ENCODE data around the gene KIFBP.
"Not testable (repeated sequence)": the region's sequence is repeated elsewhere in the genome, so short reads cannot be mapped to it uniquely, and the experiment has no call there.

Gene KIFBP

DNA sequence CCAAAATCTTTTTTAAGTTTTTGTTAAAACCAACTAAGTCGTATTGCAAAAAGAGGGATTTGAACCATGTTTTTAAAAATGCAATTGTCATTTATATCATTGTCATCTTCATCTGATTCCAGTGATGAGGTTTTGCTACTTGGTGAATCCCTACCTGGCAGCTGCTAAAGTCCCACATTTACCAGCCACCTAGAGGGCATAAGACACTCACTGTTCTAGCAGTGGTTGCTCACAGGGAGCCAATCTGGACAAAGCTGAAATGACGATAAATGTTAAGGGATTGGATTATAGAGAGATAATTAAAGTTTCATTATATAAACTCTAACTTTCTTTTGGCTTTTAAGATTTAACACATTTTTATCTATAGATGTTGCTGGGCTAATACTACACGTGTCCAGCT lies 18.7 kb downstream of the KIFBP start:
- Histone ChIP-seq H3K36me3 (ENCODE audit: insufficient read depth, low read length) (peaks cover 23% of the 10 kb centered on the region), H3K27me3 (ENCODE audit: control insufficient read depth in 1 of 2, insufficient read depth in 2 of 2, low read length in 2 of 2) (no peaks in the 10 kb centered on the region), H3K4me3 (ENCODE audit: low read depth in 1 of 2, low read length in 2 of 2) (no peak overlapping the region)

DNA sequence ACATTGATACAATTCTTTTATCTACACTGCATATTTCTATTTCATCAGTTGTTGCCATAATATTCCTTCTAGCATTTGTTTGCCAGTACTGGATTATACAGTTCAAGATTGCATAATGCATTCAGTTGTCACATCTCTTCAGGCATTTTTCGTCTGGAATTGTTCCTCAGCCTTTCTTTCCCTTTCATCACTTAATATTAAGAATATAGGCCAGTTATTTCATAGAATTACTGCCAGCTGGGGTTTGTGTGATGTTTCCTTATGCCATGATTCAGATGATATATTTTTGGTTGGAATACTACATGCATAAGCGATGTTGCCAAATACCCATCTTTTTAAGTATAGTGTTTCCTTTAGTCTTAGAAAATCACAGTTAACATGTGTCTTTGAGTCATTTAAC lies 20.8 kb downstream of the KIFBP start:
- Histone ChIP-seq H3K4me1 (ENCODE audit: insufficient read depth, low read length) (no peaks in the 10 kb centered on the region), H3K9ac (ENCODE audit: low read length) (no peak overlapping the region), H3K4me3 (ENCODE audit: low read depth in 1 of 2, low read length in 2 of 2) (no peak overlapping the region), H3K36me3 (ENCODE audit: insufficient read depth, low read length) (peaks cover 39% of the 10 kb centered on the region), H3K9me3 (ENCODE audit: low read length) (no peaks in the 10 kb centered on the region), H3K27ac (ENCODE audit: low read depth, low read length) (no peak overlapping the region), H3K27me3 (ENCODE audit: control insufficient read depth in 1 of 2, insufficient read depth in 2 of 2, low read length in 2 of 2) (no peaks in the 10 kb centered on the region)

More for the DNA sequence above, 18.7 kb downstream of the KIFBP start:
- H3K9me3 ChIP-seq (ENCODE audit: low read length), result no peaks in the 10 kb centered on the region
- H3K27ac ChIP-seq (ENCODE audit: low read depth, low read length), result no peak overlapping the region
- no peak overlapping the region for H3K9ac ChIP-seq (ENCODE audit: low read length)
- no peaks in the 10 kb centered on the region for H3K4me1 ChIP-seq (ENCODE audit: insufficient read depth, low read length)

DNA sequence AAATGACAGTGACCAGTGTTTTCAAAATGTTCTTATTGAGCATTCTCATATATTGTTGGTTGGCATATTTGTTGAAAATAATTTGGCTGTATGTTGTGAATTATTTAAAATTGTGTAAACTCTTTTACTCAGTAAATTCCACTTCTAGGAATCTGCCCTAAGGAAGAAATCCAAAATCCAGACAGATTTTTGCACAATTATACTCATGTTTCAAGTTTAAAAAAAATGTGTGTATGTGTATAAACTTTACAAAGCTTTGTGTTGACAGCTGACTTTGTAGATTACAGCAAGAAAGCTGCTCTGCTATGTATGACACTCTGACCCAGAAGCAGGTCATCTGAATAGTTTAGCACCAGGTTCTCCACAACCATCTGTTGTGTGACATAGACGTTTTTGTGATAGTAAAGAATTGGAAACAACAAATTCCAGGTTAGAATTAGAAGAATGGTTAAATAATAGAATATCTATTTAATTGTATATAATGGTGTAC lies 21.6 kb downstream of the KIFBP start:
- Histone ChIP-seq H3K9ac (ENCODE audit: low read length) (no peak overlapping the region), H3K4me1 (ENCODE audit: insufficient read depth, low read length) (no peaks in the 10 kb centered on the region), H3K27ac (ENCODE audit: low read depth, low read length) (no peak overlapping the region), H3K27me3 (ENCODE audit: control insufficient read depth in 1 of 2, insufficient read depth in 2 of 2, low read length in 2 of 2) (no peaks in the 10 kb centered on the region), H3K4me3 (ENCODE audit: low read depth in 1 of 2, low read length in 2 of 2) (no peak overlapping the region), H3K36me3 (ENCODE audit: insufficient read depth, low read length) (peaks cover 39% of the 10 kb centered on the region), H3K9me3 (ENCODE audit: low read length) (no peaks in the 10 kb centered on the region)

DNA sequence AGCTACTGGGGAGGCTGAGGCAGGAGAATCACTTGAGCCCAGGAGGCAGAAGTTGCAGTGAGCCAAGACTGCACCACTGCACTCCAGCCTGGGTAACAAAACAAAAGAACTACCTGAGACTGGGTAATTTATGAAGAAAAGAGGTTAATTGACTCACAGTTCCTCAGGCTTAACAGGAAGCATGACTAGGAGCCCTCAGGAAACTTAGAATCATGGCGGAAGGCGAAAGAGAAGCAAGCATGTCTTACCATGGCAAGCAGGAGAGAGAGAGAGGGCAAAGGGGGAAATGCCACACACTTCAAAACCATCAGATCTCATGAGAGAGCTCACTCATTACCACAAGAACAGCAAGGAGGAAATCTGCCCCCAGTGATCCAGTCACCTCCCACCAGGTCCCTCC lies 24.2 kb downstream of the KIFBP start:
- not testable (repeated sequence) for H3K4me3 ChIP-seq (ENCODE audit: low read depth in 1 of 2, low read length in 2 of 2); H3K9ac ChIP-seq (ENCODE audit: low read length); H3K9me3 ChIP-seq (ENCODE audit: low read length); H3K27ac ChIP-seq (ENCODE audit: low read depth, low read length); H3K27me3 ChIP-seq (ENCODE audit: control insufficient read depth in 1 of 2, insufficient read depth in 2 of 2, low read length in 2 of 2); H3K4me1 ChIP-seq (ENCODE audit: insufficient read depth, low read length)
- peaks cover 49% of the 10 kb centered on the region for H3K36me3 ChIP-seq (ENCODE audit: insufficient read depth, low read length)

DNA sequence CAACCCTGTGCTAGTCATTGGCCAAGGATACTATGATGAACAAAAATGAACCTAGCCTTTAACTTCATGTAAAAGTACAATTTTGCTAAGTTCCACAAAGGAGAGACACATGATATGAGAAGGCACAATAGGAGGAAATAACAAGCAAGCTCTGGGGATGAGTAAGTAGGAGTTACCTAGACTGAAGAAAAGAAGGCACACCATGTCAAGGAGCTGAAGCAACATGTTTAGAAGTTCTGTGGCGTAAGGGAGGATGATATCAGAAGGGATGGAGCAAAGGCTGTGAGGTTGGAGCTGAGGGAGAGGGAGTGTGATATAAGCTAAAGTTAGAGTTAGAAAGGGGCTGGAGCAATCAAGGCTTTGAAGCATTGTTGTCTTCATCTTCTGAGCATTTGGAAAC lies 25.6 kb downstream of the KIFBP start:
- no peak overlapping the region for H3K4me3 ChIP-seq (ENCODE audit: low read depth in 1 of 2, low read length in 2 of 2)
- H3K36me3 ChIP-seq (ENCODE audit: insufficient read depth, low read length), result peaks cover 46% of the 10 kb centered on the region
- no peaks in the 10 kb centered on the region for H3K27me3 ChIP-seq (ENCODE audit: control insufficient read depth in 1 of 2, insufficient read depth in 2 of 2, low read length in 2 of 2)
- no peak overlapping the region for H3K9ac ChIP-seq (ENCODE audit: low read length)
- no peaks in the 10 kb centered on the region for H3K4me1 ChIP-seq (ENCODE audit: insufficient read depth, low read length)
- no peak overlapping the region for H3K27ac ChIP-seq (ENCODE audit: low read depth, low read length)
- H3K9me3 ChIP-seq (ENCODE audit: low read length), result no peaks in the 10 kb centered on the region

DNA sequence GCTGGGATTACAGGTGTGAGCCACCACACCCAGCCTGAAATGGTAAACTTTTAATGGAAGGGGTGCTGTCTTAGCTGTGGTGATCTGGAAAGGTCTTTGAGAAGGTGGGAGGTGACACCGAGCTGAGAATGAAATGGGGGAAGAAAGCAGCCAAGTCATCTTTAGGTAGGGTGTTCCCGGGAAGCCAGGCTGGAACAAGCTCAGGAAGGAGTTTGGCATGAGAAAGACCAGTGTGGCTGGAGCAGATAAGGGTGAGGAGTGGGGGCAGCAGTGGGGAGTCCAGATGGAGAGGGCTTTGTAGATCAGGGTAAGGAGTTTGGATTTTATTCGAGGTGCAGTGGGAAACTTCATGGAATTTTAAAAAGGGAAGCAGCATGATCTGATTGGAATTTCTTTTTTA lies 30.0 kb downstream of the KIFBP start:
- Histone ChIP-seq H3K9ac (ENCODE audit: low read length) (no peak overlapping the region), H3K36me3 (ENCODE audit: insufficient read depth, low read length) (peaks cover 23% of the 10 kb centered on the region), H3K4me3 (ENCODE audit: low read depth in 1 of 2, low read length in 2 of 2) (no peak overlapping the region), H3K27me3 (ENCODE audit: control insufficient read depth in 1 of 2, insufficient read depth in 2 of 2, low read length in 2 of 2) (no peaks in the 10 kb centered on the region), H3K9me3 (ENCODE audit: low read length) (no peaks in the 10 kb centered on the region), H3K27ac (ENCODE audit: low read depth, low read length) (no peak overlapping the region), H3K4me1 (ENCODE audit: insufficient read depth, low read length) (no peaks in the 10 kb centered on the region)

DNA sequence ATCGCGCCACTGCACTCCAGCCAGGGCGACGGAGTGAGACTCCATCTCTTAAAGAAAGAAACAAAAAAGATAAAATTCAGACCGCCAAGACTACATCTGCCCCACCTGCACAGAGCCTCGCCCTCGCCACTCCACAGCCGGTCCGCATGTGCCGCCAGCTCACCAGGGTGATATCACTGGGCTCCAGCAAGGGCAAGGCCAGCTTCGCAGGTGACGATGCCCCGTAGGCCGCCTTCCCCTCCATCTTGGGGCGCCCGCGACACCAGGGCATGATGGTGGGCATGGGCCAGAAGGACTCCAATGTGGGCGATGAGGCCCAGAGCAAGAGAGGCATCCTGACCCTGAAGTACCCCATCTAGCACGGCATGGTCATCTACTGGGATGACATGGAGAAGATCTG lies 34.0 kb downstream of the KIFBP start:
- no peaks in the 10 kb centered on the region for H3K9me3 ChIP-seq (ENCODE audit: low read length)
- H3K4me1 ChIP-seq (ENCODE audit: insufficient read depth, low read length), result no peaks in the 10 kb centered on the region
- no peak overlapping the region for H3K4me3 ChIP-seq (ENCODE audit: low read depth in 1 of 2, low read length in 2 of 2)
- no peak overlapping the region for H3K9ac ChIP-seq (ENCODE audit: low read length)
- H3K27me3 ChIP-seq (ENCODE audit: control insufficient read depth in 1 of 2, insufficient read depth in 2 of 2, low read length in 2 of 2), result no peaks in the 10 kb centered on the region
- H3K36me3 ChIP-seq (ENCODE audit: insufficient read depth, low read length), result peaks cover 4% of the 10 kb centered on the region
- H3K27ac ChIP-seq (ENCODE audit: low read depth, low read length), result no peak overlapping the region

DNA sequence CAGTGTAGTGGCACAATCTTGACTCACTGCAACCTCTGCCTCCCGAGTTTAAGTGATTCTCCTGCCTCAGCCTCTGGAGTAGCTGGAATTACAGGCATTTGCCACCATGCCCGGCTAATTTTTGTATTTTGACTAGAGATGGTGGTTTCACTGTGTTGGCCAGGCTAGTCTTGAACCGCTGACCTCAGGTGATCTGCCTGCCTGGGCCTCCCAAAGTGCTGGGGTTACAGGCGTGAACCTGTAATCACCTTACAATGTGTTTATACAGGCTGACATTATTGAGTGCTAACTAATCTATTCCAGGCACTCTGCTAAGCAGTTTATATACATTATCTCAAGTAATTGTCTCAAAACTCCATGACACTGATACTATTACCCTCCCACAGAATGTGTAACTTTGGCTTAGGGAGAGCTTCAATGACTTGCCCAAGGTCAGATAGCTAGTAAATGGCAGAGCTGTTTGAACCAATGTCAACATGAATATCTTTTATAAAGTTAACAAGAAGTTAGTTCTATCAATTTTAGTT lies 36.8 kb downstream of the KIFBP start:
- Histone ChIP-seq H3K4me1 (ENCODE audit: insufficient read depth, low read length) (no peaks in the 10 kb centered on the region), H3K27ac (ENCODE audit: low read depth, low read length) (no peak overlapping the region), H3K27me3 (ENCODE audit: control insufficient read depth in 1 of 2, insufficient read depth in 2 of 2, low read length in 2 of 2) (no peaks in the 10 kb centered on the region), H3K4me3 (ENCODE audit: low read depth in 1 of 2, low read length in 2 of 2) (no peak overlapping the region), H3K9me3 (ENCODE audit: low read length) (no peaks in the 10 kb centered on the region), H3K36me3 (ENCODE audit: insufficient read depth, low read length) (no peaks in the 10 kb centered on the region), H3K9ac (ENCODE audit: low read length) (no peak overlapping the region)

DNA sequence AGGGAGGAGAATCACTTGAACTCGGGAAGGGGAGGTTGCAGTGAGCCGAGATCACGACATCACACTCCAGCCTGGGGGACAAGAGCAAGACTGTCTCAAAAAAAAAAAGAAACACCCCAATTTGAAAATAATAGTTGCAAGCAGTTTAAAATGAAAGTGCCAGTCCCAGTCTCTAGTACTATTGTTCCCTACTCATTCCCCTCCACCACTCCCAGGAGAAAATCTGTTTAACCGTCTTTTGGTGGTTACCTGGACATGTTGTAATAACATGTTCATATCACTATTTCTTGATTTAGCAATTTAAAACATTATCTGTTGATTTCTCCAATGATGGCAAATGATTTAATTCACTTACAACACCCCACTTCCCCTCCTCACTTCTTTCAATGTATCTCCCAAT lies 44.7 kb downstream of the KIFBP start:
- no peak overlapping the region for H3K27ac ChIP-seq (ENCODE audit: low read depth, low read length)
- no peaks in the 10 kb centered on the region for H3K27me3 ChIP-seq (ENCODE audit: control insufficient read depth in 1 of 2, insufficient read depth in 2 of 2, low read length in 2 of 2)
- no peaks in the 10 kb centered on the region for H3K4me1 ChIP-seq (ENCODE audit: insufficient read depth, low read length)
- H3K9me3 ChIP-seq (ENCODE audit: low read length), result no peaks in the 10 kb centered on the region
- no peak overlapping the region for H3K9ac ChIP-seq (ENCODE audit: low read length)
- H3K36me3 ChIP-seq (ENCODE audit: insufficient read depth, low read length), result no peaks in the 10 kb centered on the region
- no peak overlapping the region for H3K4me3 ChIP-seq (ENCODE audit: low read depth in 1 of 2, low read length in 2 of 2)

DNA sequence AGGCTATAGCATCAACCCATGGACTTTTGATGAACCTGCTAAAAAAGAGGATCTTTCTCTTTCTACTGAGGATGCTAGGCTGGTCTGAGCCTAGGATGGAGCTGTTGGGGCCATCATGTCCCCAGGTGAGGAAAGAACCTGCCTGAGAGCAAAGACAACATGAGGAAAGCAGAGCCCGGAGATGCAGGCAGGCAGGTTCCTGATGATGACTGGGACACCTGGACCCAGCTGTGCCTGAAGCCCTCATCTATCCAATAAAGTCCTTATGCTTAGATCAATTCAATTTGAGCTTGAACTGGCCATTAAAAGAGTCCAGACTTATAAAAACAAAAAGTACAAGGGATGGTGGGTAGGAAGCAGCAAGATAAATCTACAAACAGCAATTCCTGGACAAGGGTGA lies 48.9 kb downstream of the KIFBP start:
- H3K4me3 ChIP-seq (ENCODE audit: low read depth in 1 of 2, low read length in 2 of 2), result no peak overlapping the region
- H3K36me3 ChIP-seq (ENCODE audit: insufficient read depth, low read length), result no peaks in the 10 kb centered on the region
- H3K9me3 ChIP-seq (ENCODE audit: low read length), result no peaks in the 10 kb centered on the region
- H3K27ac ChIP-seq (ENCODE audit: low read depth, low read length), result no peak overlapping the region
- no peak overlapping the region for H3K9ac ChIP-seq (ENCODE audit: low read length)
- no peaks in the 10 kb centered on the region for H3K4me1 ChIP-seq (ENCODE audit: insufficient read depth, low read length)
- no peaks in the 10 kb centered on the region for H3K27me3 ChIP-seq (ENCODE audit: control insufficient read depth in 1 of 2, insufficient read depth in 2 of 2, low read length in 2 of 2)

DNA sequence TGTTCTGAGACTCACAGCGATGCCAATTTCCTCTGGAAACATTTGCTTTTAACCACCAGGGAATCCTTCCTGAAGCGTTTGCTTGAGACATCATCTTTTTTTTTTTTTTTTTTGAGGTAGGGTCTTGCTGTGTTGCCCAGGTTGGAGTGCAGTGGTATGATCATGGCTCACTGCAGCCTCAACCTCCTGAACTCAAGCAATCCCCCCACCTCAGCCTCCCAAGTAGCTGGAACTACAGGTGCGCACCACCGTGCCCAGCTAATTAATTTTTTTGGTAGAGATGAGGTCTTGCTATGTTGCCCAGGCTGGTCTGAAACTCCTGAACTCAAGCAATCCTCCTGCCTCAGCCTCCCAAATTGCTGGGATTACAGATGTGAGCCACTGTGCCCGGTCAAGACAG lies 52.3 kb downstream of the KIFBP start:
- not testable (repeated sequence) for H3K36me3 ChIP-seq (ENCODE audit: insufficient read depth, low read length); H3K27ac ChIP-seq (ENCODE audit: low read depth, low read length); H3K4me3 ChIP-seq (ENCODE audit: low read depth in 1 of 2, low read length in 2 of 2); H3K27me3 ChIP-seq (ENCODE audit: control insufficient read depth in 1 of 2, insufficient read depth in 2 of 2, low read length in 2 of 2); H3K9ac ChIP-seq (ENCODE audit: low read length); H3K4me1 ChIP-seq (ENCODE audit: insufficient read depth, low read length); H3K9me3 ChIP-seq (ENCODE audit: low read length)

DNA sequence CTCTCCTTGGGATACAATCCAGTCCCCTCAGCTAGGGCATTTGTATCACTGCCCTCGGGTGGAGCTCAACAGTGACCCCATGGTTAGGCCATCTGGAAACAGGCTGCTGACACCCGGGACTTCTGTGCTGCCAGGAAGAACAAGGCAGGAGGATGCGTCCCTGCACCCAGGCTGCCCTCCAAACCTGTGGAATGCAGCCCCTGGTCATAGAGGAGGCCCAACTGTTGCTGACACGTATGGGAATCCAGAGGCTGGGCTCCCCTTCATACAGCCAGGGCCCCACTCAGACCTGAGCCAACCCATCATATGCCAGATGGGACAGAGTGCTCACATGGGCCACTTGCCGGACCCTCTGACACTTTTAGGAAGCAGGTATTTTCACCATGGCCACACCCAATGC lies 53.8 kb downstream of the KIFBP start:
- Histone ChIP-seq H3K36me3 (ENCODE audit: insufficient read depth, low read length) (no peaks in the 10 kb centered on the region), H3K27ac (ENCODE audit: low read depth, low read length) (no peak overlapping the region), H3K9ac (ENCODE audit: low read length) (no peak overlapping the region), H3K27me3 (ENCODE audit: control insufficient read depth in 1 of 2, insufficient read depth in 2 of 2, low read length in 2 of 2) (no peaks in the 10 kb centered on the region), H3K4me1 (ENCODE audit: insufficient read depth, low read length) (no peaks in the 10 kb centered on the region), H3K4me3 (ENCODE audit: low read depth in 1 of 2, low read length in 2 of 2) (no peak overlapping the region), H3K9me3 (ENCODE audit: low read length) (no peaks in the 10 kb centered on the region)
